GM12873 (cell line): Measurements from ENCODE around the gene CPEB4.

ENCODE experiments used
- CTCF ChIP-seq: IDR thresholded peaks from 2 replicates; pipeline ENCODE4 v1.5.1; 2012; ENCODE audit warnings: low read depth, mild to moderate bottlenecking, moderate library complexity, low read length, control low read depth; ENCODE audit not compliant: insufficient read depth; ENCODE audit errors: missing control alignments

CPEB4 gene

GRCh38 chr5:173960986-173961385 lies 72.8 kb downstream of the CPEB4 start:
- no peak for TF ChIP-seq CTCF

GRCh38 chr5:173961418-173961817 lies 73.3 kb downstream of the CPEB4 start:
- TF ChIP-seq CTCF, result no peak

GRCh38 chr5:173962436-173962972 lies 74.4 kb downstream of the CPEB4 start:
- TF ChIP-seq CTCF, result no peak

- no peak for TF ChIP-seq CTCF
Observed at GRCh38 chr5:173963182-173963838, 75.2 kb downstream of the CPEB4 start.

- TF ChIP-seq CTCF, result no peak
Observed at GRCh38 chr5:173963867-173964441, 75.8 kb downstream of the CPEB4 start.

GRCh38 chr5:173964506-173964905 lies 76.4 kb downstream of the CPEB4 start:
- TF ChIP-seq CTCF, result no peak

- TF ChIP-seq CTCF, result no peak
Observed at GRCh38 chr5:173967241-173967640, 79.1 kb downstream of the CPEB4 start.
